ENCODE data around the gene ZNF488.
"Not testable (repeated sequence)": the region's sequence is repeated elsewhere in the genome, so short reads cannot be mapped to it uniquely, and the experiment has no call there.

The ZNF488 gene

GRCh38 chr10:47409866-47410256 lies 25.8 kb upstream of the ZNF488 start:
- DNase-seq (ENCODE audit: low spot score), result no peak

DNA sequence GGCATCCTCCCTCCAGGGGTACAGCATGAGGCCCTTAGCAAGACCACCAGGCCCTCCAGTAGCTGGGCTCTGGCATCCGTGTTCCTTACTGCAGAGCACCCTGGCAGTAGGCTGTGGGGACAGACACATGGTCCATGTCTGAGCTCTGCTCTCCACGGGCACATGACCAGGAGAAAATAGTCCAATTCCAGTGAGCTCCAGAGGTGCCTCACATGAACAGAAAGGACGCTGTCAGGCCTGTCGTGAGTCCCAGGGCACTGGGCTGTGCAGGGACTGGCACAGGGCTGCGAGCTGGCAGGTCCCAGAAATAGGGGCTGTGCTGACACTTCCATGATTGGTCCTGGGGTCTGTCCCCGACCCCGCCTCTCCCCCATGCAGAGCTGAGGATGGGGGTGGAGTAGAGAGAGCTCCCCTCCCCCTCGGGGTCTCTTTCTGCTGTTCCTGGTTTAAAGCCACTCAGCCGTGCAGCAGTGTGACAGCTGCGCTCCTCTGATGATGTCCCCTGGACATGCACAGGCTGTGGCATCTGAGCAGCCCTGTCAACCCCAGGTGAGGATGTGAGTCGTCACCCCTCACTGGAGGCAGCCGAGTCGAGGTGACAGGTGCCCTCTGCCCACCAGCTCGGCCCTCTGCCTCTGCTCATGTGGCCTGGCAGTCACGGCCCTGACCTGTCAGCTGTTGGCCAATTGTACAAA lies 25.2 kb upstream of the ZNF488 start:
- no peak for DNase-seq (ENCODE audit: low spot score)

GRCh38 chr10:47408606-47409005 lies 24.5 kb upstream of the ZNF488 start:
- DNase-seq (ENCODE audit: low spot score), result no peak

DNA sequence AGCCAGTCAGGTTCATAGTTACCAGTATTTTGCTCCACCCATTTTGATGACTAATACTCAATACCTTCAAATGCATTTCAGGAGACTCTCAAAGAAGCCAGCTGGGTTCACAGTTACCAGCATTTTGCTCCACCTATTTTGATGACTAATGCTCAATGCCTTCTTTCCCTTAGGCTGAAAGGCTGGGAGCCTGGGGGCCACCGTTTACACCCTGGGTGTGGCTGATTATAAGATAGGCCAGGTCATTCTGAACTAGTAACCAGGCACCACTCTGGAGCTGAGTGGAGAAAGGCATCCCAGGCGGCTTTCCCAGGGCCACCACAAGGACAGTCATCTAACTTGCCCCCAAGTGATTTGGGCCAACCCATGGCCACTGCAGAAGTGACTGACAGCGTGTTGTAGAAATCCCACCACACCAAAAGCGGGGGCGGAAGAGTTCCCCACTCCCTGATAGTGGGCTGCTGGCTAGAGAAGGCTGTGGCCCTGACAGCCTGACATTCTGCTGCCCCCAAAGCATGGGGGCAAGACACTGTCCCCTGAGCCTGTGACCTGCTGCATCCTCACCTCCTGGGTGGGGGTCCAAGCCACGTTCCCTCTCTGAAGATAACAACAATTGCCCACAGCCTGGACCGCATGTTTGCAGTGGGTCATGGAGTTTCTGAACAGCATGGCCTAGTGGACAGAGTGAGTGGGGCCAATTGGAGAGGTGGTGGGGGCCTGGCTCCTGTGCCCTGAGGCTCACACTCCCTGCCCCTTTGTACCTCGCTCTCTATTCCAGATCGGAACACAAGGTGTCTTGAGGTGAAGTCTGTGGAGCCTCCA lies 23.0 kb upstream of the ZNF488 start:
- DNase-seq (ENCODE audit: low spot score), result peak; percentile 39

DNA sequence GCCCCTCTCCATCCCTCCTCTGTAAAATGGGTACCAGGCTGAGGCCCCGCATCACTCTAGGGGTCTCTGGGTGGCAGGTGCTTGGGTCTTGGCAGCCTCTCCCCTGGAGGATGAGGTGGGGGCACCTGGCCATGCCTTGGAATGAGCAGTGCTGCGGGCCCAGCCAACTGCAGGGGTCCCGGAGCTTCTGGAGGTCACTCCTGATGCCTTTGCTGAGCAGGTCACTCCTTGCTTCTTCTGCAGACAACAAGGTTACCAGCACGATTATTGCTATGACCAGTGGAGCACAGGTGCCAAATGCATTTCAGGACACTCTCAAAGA lies 22.4 kb upstream of the ZNF488 start:
- DNase-seq (ENCODE audit: low spot score), result no peak

DNA sequence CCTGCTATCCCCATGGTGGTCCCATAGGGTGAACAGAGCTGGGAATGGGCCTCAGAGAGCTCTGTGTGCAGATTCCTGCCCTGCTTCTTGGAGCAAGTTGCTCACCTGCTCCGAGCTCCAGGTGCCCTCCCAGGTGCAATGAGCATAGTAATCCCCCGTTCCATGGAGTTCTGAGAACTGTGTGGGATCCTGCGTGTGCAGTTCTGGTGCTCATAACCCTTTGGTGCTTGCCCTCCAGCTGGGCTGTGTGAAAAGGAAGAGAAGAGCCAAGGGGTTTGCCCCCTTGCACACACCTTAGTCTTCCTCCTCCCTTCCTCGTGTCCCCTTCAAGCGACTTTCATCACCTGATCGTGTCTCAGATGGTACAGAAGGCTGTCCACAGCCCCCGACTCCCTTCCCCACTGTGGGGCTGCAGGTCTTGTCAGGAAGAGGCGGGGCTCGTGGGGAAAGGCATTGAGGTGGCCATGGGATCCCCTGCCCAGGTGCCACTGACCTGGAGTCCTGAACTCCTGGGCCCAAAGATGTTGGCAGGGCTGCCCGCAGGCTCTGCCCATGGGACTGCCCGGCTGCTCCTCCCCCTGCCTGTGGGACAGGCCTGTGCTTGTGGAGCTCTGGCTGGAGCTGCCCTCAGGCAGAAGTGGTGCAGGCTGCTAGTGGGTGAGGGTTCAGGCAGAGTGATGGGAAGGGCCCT lies 21.9 kb upstream of the ZNF488 start:
- no peak for DNase-seq (ENCODE audit: low spot score)

DNA sequence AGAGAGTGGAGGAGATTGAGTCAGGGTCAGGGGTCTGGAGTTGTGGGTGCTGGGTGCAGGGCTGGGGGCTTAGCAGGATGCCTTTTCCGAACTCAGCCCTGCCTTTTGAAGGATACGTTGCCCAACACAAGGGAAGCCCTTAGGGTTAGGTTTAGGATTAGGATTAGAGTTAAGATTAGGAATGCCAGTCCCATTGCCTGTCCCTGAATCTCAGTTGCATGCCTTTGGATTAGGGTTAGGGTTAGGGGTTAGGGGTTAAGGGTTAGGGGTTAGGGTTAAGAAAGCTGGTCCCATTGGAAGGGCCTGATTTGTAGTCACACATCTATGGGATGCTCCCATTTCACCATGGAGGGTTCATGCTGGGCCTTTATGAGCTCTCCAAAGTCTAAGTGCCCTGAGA lies 20.8 kb upstream of the ZNF488 start:
- DNase-seq (ENCODE audit: low spot score), result no peak

DNA sequence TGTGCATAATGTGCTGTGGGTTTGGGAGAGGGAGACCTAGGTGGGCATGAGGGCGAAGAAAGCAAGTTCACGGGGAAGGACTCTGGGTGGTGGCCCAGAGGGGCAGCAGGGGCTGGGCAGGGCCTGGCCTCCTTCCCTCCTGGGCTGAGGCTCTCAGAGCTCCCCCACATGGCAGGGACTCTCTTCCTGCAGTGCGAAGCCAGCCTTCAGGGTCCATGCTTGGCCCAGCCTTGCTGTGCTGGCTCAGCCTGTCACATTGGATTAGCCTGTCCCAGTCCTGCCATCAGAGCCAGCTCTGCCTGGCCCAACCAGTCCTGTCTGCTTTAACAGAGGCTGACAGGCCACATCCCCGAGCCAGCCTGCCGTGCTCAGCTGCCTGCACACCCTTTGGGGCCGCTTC lies 20.4 kb upstream of the ZNF488 start:
- no peak for DNase-seq (ENCODE audit: low spot score)

DNA sequence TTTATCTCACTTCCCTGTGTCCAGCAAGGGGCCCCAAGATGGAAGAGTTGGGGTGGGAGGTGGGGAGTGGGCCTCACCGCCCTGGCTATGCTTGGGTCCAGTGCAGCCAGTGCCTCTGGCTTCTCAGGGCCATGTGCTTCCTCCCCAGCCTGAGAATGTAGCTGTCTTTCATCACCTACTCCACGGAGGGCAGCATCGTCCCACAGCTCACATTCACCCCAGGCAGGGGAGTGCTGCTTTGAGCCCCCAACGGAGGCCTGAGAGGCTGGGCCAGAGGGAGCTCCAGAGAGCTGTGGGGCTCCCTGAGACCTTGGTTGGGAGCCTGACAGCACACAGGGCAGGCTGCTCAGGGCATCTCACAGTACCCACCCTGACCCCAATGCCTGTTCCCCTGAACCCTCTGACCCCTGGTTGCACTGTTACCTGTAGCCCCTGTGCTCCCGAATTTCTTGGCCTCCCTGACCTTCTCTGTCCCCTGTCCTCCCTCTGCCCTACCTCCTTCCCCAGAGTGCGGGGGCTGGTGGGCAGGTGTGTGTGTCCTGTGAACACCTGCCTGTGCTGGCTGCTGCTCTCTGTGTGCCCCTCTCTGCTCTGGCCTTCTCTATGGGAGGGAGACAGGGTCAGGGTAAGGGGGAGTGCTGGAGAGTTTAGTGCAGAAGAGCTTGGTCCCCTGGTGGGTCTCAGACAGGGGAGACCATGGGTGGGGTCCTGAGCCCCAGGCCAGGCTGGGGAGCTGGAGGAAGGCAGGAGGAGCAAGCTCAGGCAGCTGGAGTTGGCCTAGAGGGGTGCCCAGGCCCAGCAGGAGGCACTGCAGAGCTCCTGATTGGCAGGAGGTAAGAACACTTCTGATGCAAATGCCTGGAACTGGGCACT lies 19.6 kb upstream of the ZNF488 start:
- no peak for DNase-seq (ENCODE audit: low spot score)

DNA sequence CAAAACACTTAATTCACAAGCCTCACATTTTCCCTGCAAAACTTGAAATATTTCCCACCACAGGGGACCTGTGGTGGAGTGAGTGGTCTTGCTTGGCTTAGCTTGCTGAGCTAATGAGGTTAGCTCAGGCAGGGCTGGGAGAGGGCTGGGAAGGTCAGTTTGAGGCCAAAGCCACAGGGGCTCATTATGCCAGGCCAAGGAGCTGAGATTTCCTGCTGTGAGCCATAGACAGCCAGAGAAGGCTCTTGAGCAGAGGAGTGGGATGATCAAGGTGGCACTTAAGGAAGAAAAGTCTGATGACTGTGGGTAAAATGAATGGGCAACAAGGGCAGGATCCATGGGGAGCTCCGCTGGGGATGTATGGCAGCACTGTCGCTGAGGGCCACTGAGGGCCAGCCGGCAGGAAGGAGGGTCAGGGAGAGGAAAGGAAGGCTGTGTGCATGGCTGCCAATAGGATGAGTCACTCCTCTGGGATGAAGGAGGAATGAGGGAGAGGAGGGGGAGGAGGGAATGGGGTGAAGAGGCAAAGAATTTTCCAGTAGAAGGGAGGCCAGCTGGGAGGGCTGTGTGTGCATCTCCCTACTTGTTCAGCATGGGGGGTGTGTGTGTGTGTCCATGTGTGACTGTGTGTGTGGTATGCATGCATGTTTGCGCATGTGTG lies 18.7 kb upstream of the ZNF488 start:
- no peak for DNase-seq (ENCODE audit: low spot score)

- no peak for DNase-seq (ENCODE audit: low spot score)
Measured at GRCh38 chr10:47401874-47402640, 18.0 kb upstream of the ZNF488 start.

DNA sequence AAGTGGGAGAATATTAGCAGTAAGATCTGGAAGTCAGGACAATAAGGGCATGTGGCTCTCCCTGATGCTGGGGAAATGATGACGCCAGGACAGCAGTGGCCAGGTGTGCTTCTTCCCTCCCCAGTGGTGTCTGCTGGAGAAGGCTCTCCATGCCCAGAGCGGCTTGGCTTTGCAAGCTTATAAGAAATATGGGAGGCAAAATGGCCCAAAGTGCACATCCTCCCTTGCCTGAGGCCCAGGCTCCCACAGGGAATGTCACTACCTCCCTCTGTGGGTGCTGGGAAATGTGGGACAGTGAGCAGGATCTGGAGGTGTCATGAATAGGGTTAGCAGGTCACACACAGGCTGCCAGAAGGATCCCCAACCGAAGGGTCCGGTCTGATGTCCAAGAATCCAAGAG lies 17.1 kb upstream of the ZNF488 start:
- DNase-seq (ENCODE audit: low spot score), result no peak

GRCh38 chr10:47400786-47401185 lies 16.7 kb upstream of the ZNF488 start:
- no peak for DNase-seq (ENCODE audit: low spot score)

DNA sequence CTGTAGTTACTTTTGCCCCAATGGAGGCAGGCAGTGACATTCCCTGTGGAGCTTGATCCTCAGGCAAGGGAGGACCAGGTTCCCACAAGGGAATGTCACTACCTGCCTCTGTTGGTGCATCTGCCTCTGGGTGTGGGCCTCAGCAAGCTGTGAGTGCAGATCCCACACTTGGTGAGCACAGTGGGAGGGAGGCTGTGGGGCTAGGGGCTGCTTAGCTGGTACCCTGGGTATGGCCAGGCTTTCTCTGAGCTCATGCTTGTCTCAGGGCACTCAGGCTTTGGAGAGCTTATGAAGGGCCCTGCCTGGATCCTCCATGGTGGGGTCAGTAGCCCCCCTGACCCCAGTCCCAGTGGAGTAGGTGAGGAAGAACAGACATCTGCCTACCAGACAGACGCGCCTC lies 16.2 kb upstream of the ZNF488 start:
- DNase-seq (ENCODE audit: low spot score), result no peak

- DNase-seq (ENCODE audit: low spot score), result no peak
Measured at GRCh38 chr10:47397256-47397655, 13.2 kb upstream of the ZNF488 start.

GRCh38 chr10:47396311-47396717 lies 12.2 kb upstream of the ZNF488 start:
- no peak for DNase-seq (ENCODE audit: low spot score)

GRCh38 chr10:47389619-47390018 lies 5.5 kb upstream of the ZNF488 start:
- DNase-seq (ENCODE audit: low spot score), result no peak

DNA sequence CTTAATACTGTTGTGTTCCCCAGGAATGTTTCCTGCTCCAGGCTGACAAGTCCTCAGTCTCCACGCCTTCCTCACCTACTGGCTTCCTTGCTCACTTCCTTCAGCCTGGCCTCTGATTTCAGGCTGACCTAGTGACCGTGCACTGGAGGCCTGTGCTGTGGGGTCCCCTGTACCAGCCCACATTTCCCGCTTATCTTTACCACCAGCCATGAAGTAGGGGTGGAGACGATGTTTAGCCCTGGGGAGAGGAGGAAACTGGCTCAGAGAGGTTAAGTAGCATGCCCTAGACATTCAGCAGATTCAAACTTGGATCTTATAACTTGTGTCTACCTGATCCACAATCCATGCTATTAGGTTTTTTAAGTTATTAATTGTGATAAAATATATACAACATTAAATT lies 4.8 kb upstream of the ZNF488 start:
- no peak for DNase-seq (ENCODE audit: low spot score)

GRCh38 chr10:47386104-47386503 lies 2.0 kb upstream of the ZNF488 start:
- DNase-seq (ENCODE audit: low spot score), result not testable (repeated sequence)

- no peak for DNase-seq (ENCODE audit: low spot score)
Measured at GRCh38 chr10:47383261-47384147, 589 bp downstream of the ZNF488 start.
